Esophagus squamous epithelium (tissue), 5 donors: ENCODE measurements around the gene PCNT. TPM values are rescaled to one million over a fixed set of nuclear protein-coding genes. Genes with fewer than 3 reads are reported as not detected.

Experiments
- DNase-seq: peaks from one replicate; lab custom pipeline; 2025; lab: John Stamatoyannopoulos, UW
- H3K27ac ChIP-seq, 4 donors: fragments of 200-600 bp; sonication (generic); one replicate each; pipeline ENCODE4 v1.5.1; 2016 to 2019; ENCODE audit warnings: mild to moderate bottlenecking in 1 of 4
- H3K27me3 ChIP-seq, 4 donors: fragments of 200-600 bp; sonication (generic); 1 replicate in 3 of 4; 2 replicates in 1 of 4; pipeline versions ENCODE4 v1.5.1 to v1.6.0; 2017 to 2021; ENCODE audit warnings: antibody characterized with exemption in 1 of 4
- H3K36me3 ChIP-seq, 3 donors: fragments of 200-600 bp; sonication (generic); one replicate each; pipeline ENCODE4 v1.5.1; 2016 to 2019
- H3K4me1 ChIP-seq, 3 donors: fragments of 200-600 bp; sonication (generic); one replicate each; pipeline ENCODE4 v1.5.1; 2017 to 2019
- H3K4me3 ChIP-seq, 4 donors: fragments of 200-600 bp; sonication (generic); 1 replicate in 3 of 4; 2 replicates in 1 of 4; pipeline ENCODE4 v1.5.1; 2016 to 2019; ENCODE audit warnings: mild to moderate bottlenecking in 2 of 4, moderate library complexity in 1 of 4
- H3K9me3 ChIP-seq, 3 donors: fragments of 200-600 bp; sonication (generic); one replicate each; pipeline ENCODE4 v1.5.1; 2016 to 2019
- CTCF ChIP-seq, 6 experiments: fragments of 450-650 bp in 4 of 6; fragments of 200-600 bp in 2 of 6; sonication (generic) in 2 of 6; IDR thresholded peaks; one replicate each; pipeline ENCODE4 v1.5.1; 2016 to 2019; ENCODE audit warnings: antibody characterized with exemption in 6 of 6, mild to moderate bottlenecking in 4 of 6, moderate library complexity in 4 of 6
- POLR2A ChIP-seq, 4 donors: fragments of 450-650 bp; IDR thresholded peaks; one replicate each; pipeline ENCODE4 v1.6.1; 2017; ENCODE audit warnings: antibody characterized with exemption in 4 of 4, mild to moderate bottlenecking in 4 of 4, moderate library complexity in 3 of 4
- WGBS, 2 donors: methylation state at CpG; one replicate each; pipeline ENCODE4 v1.1.5; 2018; 5-methylcytosine and 5-hydroxymethylcytosine counted together
- intact Hi-C: fragments of 100-400 bp; cut with DNase I; formaldehyde crosslinking; loops from one replicate; pipeline ENCODE4 v1.15.0; 2022
- total RNA-seq, 4 donors: library from RNA; depleted of rRNA; stranded (reverse); fragments of >200 nt; gene quantifications; one replicate each; pipeline ENCODE4 v1.1.0, GENCODE V29; 2016
- donor health status: DM: yes; HTN: yes; CAD: no.

Gene PCNT
- total RNA-seq, 4 donors from 2014 or later: 26.8 to 38.7 (median 29.9) TPM

- intact Hi-C loops: loop anchor here (10.0 kb wide), 1 partner anchor 100 kb away; the partner anchor contains the start of gene LSS
- no peaks in the 10 kb centered on the region for H3K27me3 ChIP-seq
- H3K27ac ChIP-seq: peak overlapping the region; percentile 97 to 100 (median 100)
- peak in 2 of 4 donors; percentile 55 to 70 for TF ChIP-seq POLR2A (IDR thresholded peaks at IDR 0.05)
- TF ChIP-seq CTCF (IDR thresholded peaks at IDR 0.05): peak in 1 of 6 experiments; percentile 16
- DNase-seq: peak; percentile 69
- H3K36me3 ChIP-seq: peaks cover 0 to 31% (median 0%) of the 10 kb centered on the region in 3 donors
- no CpG with 5 or more reads among the region's 98 CpGs for WGBS, 2 donors
- peak overlapping the region; percentile 74 to 99 (median 96) for H3K4me3 ChIP-seq
- peaks cover 13 to 48% (median 20%) of the 10 kb centered on the region in 3 donors for H3K4me1 ChIP-seq
- no peaks in the 10 kb centered on the region for H3K9me3 ChIP-seq
Measured at GRCh38 chr21:46324390-46325072, 575 bp downstream of the PCNT start.

- Histone ChIP-seq H3K4me3 (peak overlapping the region; percentile 74 to 99 (median 96)), H3K36me3 (peaks cover 0 to 39% (median 3%) of the 10 kb centered on the region in 3 donors), H3K27ac (peak overlapping the region; percentile 93 to 100 (median 100)), H3K27me3 (no peaks in the 10 kb centered on the region), H3K9me3 (no peaks in the 10 kb centered on the region), H3K4me1 (peaks cover 13 to 48% (median 20%) of the 10 kb centered on the region in 3 donors)
- intact Hi-C loops: loop anchor here (10.0 kb wide), 1 partner anchor 100 kb away; the partner anchor contains the start of gene LSS
- no peak for DNase-seq
- TF ChIP-seq POLR2A (IDR thresholded peaks at IDR 0.05) (no peak), CTCF (IDR thresholded peaks at IDR 0.05) (peak in 3 of 6 experiments; percentile 3 to 16 (median 10))
- 7 to 15% methylated on average over 23 to 29 of the region's 43 CpGs for WGBS, 2 donors
Measured at GRCh38 chr21:46325073-46325912, 1.3 kb downstream of the PCNT start.

GRCh38 chr21:46326110-46326703 is 2.3 kb downstream of the PCNT start:
- Histone ChIP-seq H3K27me3 (no peaks in the 10 kb centered on the region), H3K27ac (peak overlapping the region in 1 of 4 donors; percentile 93), H3K9me3 (no peaks in the 10 kb centered on the region), H3K4me1 (peaks cover 13 to 40% (median 20%) of the 10 kb centered on the region in 3 donors), H3K4me3 (no peak overlapping the region), H3K36me3 (peaks cover 0 to 48% (median 3%) of the 10 kb centered on the region in 3 donors)
- no peak for DNase-seq
- 85 to 92% methylated on average over 8 to 15 of the region's 15 CpGs for WGBS, 2 donors
- TF ChIP-seq POLR2A (IDR thresholded peaks at IDR 0.05): no peak
- no peak for TF ChIP-seq CTCF (IDR thresholded peaks at IDR 0.05)
- intact Hi-C loops: loop anchor here (10.0 kb wide), 1 partner anchor 101 kb away; the partner anchor contains the start of gene LSS

GRCh38 chr21:46327711-46328110 is 3.8 kb downstream of the PCNT start:
- TF ChIP-seq CTCF (IDR thresholded peaks at IDR 0.05) (no peak), POLR2A (IDR thresholded peaks at IDR 0.05) (no peak)
- no peaks in the 10 kb centered on the region for H3K9me3 ChIP-seq
- no peak overlapping the region for H3K27ac ChIP-seq
- H3K27me3 ChIP-seq: no peaks in the 10 kb centered on the region
- no peak overlapping the region for H3K4me3 ChIP-seq
- H3K4me1 ChIP-seq: peaks cover 4 to 25% (median 13%) of the 10 kb centered on the region in 3 donors
- WGBS, 2 donors: 46 to 79% methylated on average over 2 to 4 of the region's 4 CpGs
- no peak for DNase-seq
- intact Hi-C loops: loop anchor here (10.0 kb wide), 1 partner anchor 103 kb away; the partner anchor contains the start of gene LSS
- H3K36me3 ChIP-seq: peaks cover 0 to 63% (median 3%) of the 10 kb centered on the region in 3 donors
